ENCODE data around the gene EMB. TPM values are rescaled to one million over a fixed set of nuclear protein-coding genes. Genes with fewer than 3 reads are reported as not detected.
"Not testable (repeated sequence)": the region's sequence is repeated elsewhere in the genome, so short reads cannot be mapped to it uniquely, and the experiment has no call there.

The EMB gene
- total and polyA plus RNA-seq, 8 donors, result 6.0 to 46.9 (median 7.5) TPM

- TF ChIP-seq, protein P1, sequence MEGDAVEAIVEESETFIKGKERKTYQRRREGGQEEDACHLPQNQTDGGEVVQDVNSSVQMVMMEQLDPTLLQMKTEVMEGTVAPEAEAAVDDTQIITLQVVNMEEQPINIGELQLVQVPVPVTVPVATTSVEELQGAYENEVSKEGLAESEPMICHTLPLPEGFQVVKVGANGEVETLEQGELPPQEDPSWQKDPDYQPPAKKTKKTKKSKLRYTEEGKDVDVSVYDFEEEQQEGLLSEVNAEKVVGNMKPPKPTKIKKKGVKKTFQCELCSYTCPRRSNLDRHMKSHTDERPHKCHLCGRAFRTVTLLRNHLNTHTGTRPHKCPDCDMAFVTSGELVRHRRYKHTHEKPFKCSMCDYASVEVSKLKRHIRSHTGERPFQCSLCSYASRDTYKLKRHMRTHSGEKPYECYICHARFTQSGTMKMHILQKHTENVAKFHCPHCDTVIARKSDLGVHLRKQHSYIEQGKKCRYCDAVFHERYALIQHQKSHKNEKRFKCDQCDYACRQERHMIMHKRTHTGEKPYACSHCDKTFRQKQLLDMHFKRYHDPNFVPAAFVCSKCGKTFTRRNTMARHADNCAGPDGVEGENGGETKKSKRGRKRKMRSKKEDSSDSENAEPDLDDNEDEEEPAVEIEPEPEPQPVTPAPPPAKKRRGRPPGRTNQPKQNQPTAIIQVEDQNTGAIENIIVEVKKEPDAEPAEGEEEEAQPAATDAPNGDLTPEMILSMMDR (IDR thresholded peaks at IDR 0.05), result no peak
- Histone ChIP-seq H3K4me3 (no peak overlapping the region), H3K4me1 (no peaks in the 10 kb centered on the region), H3K36me3 (no peaks in the 10 kb centered on the region), H3K27ac (no peak overlapping the region), H3K9me3 (peaks cover 0 to 2% of the 10 kb centered on the region in 2 donors), H3K27me3 (no peaks in the 10 kb centered on the region)
- ATAC-seq (no peak), DNase-seq (no peak)
- intact Hi-C loops (cut with DNase I), result no loop called here
Observed at GRCh38 chr5:50463726-50464125, 22.6 kb upstream of the EMB start.

DNA sequence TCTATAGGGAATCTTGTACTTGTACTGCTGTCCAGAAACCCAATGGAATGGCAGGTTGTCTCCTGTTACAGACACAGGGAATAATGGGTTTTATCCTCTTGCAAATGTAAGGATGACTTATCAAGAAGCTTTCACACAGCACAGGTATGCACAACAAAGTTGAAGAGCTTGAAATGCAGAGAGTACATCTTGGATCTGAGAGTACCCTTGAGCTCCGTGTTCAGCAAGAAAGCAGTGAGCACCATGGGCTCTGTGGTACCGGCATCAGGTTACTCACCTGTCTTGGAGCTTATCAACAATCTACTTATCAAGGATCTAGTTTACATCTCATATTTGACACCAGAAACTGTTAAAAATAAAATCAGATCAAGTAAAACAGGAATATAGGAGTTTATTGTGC is 22.0 kb upstream of the EMB start:
- peak; percentile 87 for ATAC-seq
- DNase-seq, result no peak
- H3K27ac ChIP-seq, result no peak overlapping the region
- TF ChIP-seq, protein P1 (IDR thresholded peaks at IDR 0.05), result no peak
- H3K4me1 ChIP-seq, result no peaks in the 10 kb centered on the region
- H3K9me3 ChIP-seq, result peaks cover 0 to 2% of the 10 kb centered on the region in 2 donors
- no peak overlapping the region for H3K4me3 ChIP-seq
- no peaks in the 10 kb centered on the region for H3K27me3 ChIP-seq
- H3K36me3 ChIP-seq, result no peaks in the 10 kb centered on the region
- intact Hi-C loops (cut with DNase I), result no loop called here

DNA sequence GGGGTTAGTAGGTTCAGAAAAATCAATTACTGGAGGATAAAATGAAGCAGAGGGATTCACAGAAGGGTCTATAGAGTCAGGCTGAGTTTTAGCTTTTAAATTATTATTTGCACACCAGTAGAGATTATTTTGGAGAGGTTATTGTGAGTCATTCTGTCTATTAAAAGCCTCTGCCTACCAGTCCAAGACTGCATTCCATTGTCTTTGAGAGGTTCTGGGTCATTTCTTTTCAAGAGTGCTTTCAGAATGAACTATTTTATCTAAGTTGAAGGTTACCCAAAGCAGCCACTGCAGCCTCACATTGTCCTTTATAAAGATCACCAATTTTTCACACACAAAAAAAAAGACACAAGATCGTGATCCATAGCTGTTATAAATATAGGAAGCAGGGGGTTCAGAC is 21.5 kb upstream of the EMB start:
- H3K36me3 ChIP-seq; H3K4me3 ChIP-seq; H3K27ac ChIP-seq; H3K9me3 ChIP-seq; H3K4me1 ChIP-seq; H3K27me3 ChIP-seq; DNase-seq; intact Hi-C loops (cut with DNase I): not testable (repeated sequence)
- peak; percentile 95 for ATAC-seq

DNA sequence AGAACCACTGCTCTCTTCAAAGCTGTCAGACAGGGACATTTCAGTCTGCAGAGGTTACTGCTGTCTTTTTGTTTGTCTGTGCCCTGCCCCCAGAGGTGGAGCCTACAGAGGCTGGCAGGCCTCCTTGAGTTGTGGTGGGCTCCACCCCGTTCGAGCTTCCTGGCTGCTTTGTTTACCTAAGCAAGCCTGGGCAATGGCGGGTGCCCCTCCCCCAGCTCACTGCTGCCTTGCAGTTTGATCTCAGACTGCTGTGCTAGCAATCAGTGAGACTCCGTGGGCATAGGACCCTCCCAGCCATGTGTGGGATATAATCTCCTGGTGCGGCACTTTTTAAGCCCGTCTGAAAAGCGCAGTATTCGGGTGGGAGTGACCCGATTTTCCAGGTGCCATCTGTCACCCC is 17.3 kb upstream of the EMB start:
- H3K27ac ChIP-seq; H3K4me1 ChIP-seq; ATAC-seq; H3K9me3 ChIP-seq; H3K36me3 ChIP-seq; H3K4me3 ChIP-seq; H3K27me3 ChIP-seq; DNase-seq; intact Hi-C loops (cut with DNase I): not testable (repeated sequence)

DNA sequence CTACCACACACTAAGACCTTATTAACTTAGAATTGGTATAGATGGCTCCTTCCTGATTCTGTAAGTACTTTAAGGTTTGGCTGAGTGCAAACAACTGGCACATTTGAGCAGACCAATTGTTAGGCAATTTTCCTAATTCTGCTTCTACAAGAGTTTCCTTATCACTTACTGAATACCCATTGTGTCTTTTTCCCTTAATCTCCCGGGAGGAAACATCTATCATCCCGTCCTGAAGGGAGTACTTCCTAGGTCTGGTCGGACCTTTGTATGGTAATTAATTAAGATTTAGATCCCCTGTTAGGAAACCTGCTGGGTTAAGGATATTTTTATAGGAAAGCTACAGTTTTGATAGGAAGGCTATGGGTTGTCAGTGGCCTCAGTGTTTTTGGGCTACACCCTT is 8.2 kb upstream of the EMB start:
- H3K9me3 ChIP-seq; H3K4me3 ChIP-seq; H3K36me3 ChIP-seq; ATAC-seq; DNase-seq; H3K27ac ChIP-seq; H3K27me3 ChIP-seq; intact Hi-C loops (cut with DNase I): not testable (repeated sequence)
- H3K4me1 ChIP-seq, result peaks cover 0 to 16% of the 10 kb centered on the region in 2 donors

- Histone ChIP-seq H3K27me3 (no peaks in the 10 kb centered on the region), H3K27ac (no peak overlapping the region), H3K36me3 (no peaks in the 10 kb centered on the region), H3K9me3 (no peaks in the 10 kb centered on the region), H3K4me3 (no peak overlapping the region), H3K4me1 (peaks cover 0 to 18% of the 10 kb centered on the region in 2 donors)
- DNase-seq, result no peak
- ATAC-seq, result no peak
- intact Hi-C loops (cut with DNase I), result no loop called here
- TF ChIP-seq, protein P1 (IDR thresholded peaks at IDR 0.05), result no peak
Observed at GRCh38 chr5:50447941-50448340, 6.9 kb upstream of the EMB start.

DNA sequence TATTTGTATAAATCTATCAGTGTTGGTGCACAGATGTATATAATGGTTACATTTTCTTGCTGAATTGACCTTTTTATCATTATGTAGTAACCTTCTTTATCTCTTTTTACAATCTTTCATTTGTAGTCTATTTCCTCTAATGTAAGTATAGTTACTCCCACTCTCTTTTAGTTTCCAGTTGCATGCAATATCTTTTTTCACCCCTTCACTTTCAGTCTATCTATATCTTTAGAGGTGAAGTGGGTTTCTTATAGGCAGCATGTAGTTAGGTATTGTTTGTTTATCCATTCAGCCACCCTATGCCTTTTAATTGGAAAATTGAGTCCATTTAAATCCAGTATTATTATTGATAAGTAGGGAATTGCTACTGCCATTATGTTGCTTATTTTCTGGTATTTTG is 6.1 kb upstream of the EMB start:
- TF ChIP-seq, protein P1 (IDR thresholded peaks at IDR 0.05), result no peak
- no peaks in the 10 kb centered on the region for H3K27me3 ChIP-seq
- DNase-seq, result no peak
- H3K36me3 ChIP-seq, result no peaks in the 10 kb centered on the region
- peaks cover 0 to 24% of the 10 kb centered on the region in 2 donors for H3K4me1 ChIP-seq
- H3K27ac ChIP-seq, result no peak overlapping the region
- H3K9me3 ChIP-seq, result no peaks in the 10 kb centered on the region
- H3K4me3 ChIP-seq, result no peak overlapping the region
- intact Hi-C loops (cut with DNase I), result no loop called here
- ATAC-seq, result no peak

Measured in left lung (tissue), 10 donors.